ENCODE results near the gene GPR146. TPM values are rescaled to one million over a fixed set of nuclear protein-coding genes. Genes with fewer than 3 reads are reported as not detected.

The GPR146 gene
- total and polyA plus RNA-seq, 2 donors from 2014 or later, result 7.6 to 10.3 TPM

DNA sequence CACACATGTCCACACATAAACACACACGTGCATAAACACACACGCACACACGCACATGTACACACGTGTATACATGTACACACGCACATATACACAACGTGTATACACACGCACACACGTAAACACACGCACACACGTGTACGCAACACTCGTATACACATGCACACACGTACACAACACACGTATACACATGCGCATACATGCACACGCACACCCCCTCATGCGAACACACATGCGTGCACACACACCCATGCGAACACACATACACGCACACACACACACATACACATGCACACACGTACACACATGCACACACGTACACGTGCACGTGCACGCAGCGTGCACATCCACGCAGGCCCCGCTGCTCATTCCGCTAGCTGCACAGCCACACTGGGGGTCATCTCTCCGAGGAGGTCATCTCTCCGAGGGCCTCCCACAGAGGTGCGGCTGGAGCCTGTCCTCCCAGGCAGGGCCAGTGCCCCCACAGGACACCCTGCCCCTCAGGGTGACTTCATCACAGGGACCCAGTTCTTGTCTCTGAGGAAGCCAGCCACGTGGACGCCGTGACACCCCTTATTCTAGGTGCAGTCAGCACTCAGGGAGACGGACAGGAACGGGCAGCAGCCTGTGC is 35.5 kb upstream of the GPR146 start:
- H3K9ac ChIP-seq (ENCODE audit: low read length in 3 of 3), result no peak overlapping the region
- DNase-seq, result no peak
- H3K27ac ChIP-seq (ENCODE audit: low read depth in 2 of 2, low read length in 2 of 2), result no peak overlapping the region
- H3K4me1 ChIP-seq (ENCODE audit: control insufficient read depth in 2 of 3, insufficient read depth in 2 of 3, low read depth in 1 of 3, low read length in 3 of 3), result peaks cover 0 to 8% (median 0%) of the 10 kb centered on the region in 3 donors
- H3K36me3 ChIP-seq (ENCODE audit: control insufficient read depth in 2 of 3, insufficient read depth in 3 of 3, low read length in 3 of 3), result peaks cover 0 to 4% (median 3%) of the 10 kb centered on the region in 3 donors
- peak overlapping the region in 1 of 3 donors; percentile 22 for H3K4me3 ChIP-seq (ENCODE audit: low read length in 3 of 3)
- no peak for FAIRE-seq
- intact Hi-C loops (cut with DNase I), result no loop called here
- peaks cover 0 to 3% (median 0%) of the 10 kb centered on the region in 3 donors for H3K9me3 ChIP-seq (ENCODE audit: control insufficient read depth in 2 of 3, insufficient read depth in 1 of 3, low read length in 3 of 3)
- no peak for TF ChIP-seq CTCF (IDR thresholded peaks at IDR 0.05; ENCODE audit: borderline replicate concordance, extremely low read depth, insufficient read depth)
- no peaks in the 10 kb centered on the region for H3K27me3 ChIP-seq (ENCODE audit: control insufficient read depth, insufficient read depth, low read length)

- Histone ChIP-seq H3K4me1 (ENCODE audit: control insufficient read depth in 2 of 3, insufficient read depth in 2 of 3, low read depth in 1 of 3, low read length in 3 of 3) (peaks cover 0 to 8% (median 0%) of the 10 kb centered on the region in 3 donors), H3K36me3 (ENCODE audit: control insufficient read depth in 2 of 3, insufficient read depth in 3 of 3, low read length in 3 of 3) (peaks cover 0 to 4% (median 3%) of the 10 kb centered on the region in 3 donors), H3K9ac (ENCODE audit: low read length in 3 of 3) (no peak overlapping the region), H3K4me3 (ENCODE audit: low read length in 3 of 3) (no peak overlapping the region), H3K9me3 (ENCODE audit: control insufficient read depth in 2 of 3, insufficient read depth in 1 of 3, low read length in 3 of 3) (peaks cover 0 to 3% (median 0%) of the 10 kb centered on the region in 3 donors), H3K27ac (ENCODE audit: low read depth in 2 of 2, low read length in 2 of 2) (no peak overlapping the region), H3K27me3 (ENCODE audit: control insufficient read depth, insufficient read depth, low read length) (no peaks in the 10 kb centered on the region)
- TF ChIP-seq CTCF (IDR thresholded peaks at IDR 0.05; ENCODE audit: borderline replicate concordance, extremely low read depth, insufficient read depth), result no peak
- DNase-seq (no peak), FAIRE-seq (no peak)
- intact Hi-C loops (cut with DNase I), result no loop called here
Observed at GRCh38 chr7:1009747-1010146, 34.6 kb upstream of the GPR146 start.

- peaks cover 0 to 9% (median 1%) of the 10 kb centered on the region in 3 donors for H3K4me1 ChIP-seq (ENCODE audit: control insufficient read depth in 2 of 3, insufficient read depth in 2 of 3, low read depth in 1 of 3, low read length in 3 of 3)
- no peak for TF ChIP-seq CTCF (IDR thresholded peaks at IDR 0.05; ENCODE audit: borderline replicate concordance, extremely low read depth, insufficient read depth)
- no peak overlapping the region for H3K4me3 ChIP-seq (ENCODE audit: low read length in 3 of 3)
- no peak overlapping the region for H3K9ac ChIP-seq (ENCODE audit: low read length in 3 of 3)
- H3K27ac ChIP-seq (ENCODE audit: low read depth in 2 of 2, low read length in 2 of 2), result no peak overlapping the region
- peaks cover 0 to 4% (median 3%) of the 10 kb centered on the region in 3 donors for H3K36me3 ChIP-seq (ENCODE audit: control insufficient read depth in 2 of 3, insufficient read depth in 3 of 3, low read length in 3 of 3)
- no peak for DNase-seq
- FAIRE-seq, result no peak
- no peaks in the 10 kb centered on the region for H3K27me3 ChIP-seq (ENCODE audit: control insufficient read depth, insufficient read depth, low read length)
- intact Hi-C loops (cut with DNase I), result no loop called here
- H3K9me3 ChIP-seq (ENCODE audit: control insufficient read depth in 2 of 3, insufficient read depth in 1 of 3, low read length in 3 of 3), result peaks cover 0 to 3% (median 0%) of the 10 kb centered on the region in 3 donors
Observed at GRCh38 chr7:1010226-1010625, 34.1 kb upstream of the GPR146 start.

Data from kidney (tissue), 14 donors.